ENCODE measurements around the gene PTH1R. TPM values are rescaled to one million over a fixed set of nuclear protein-coding genes. Genes with fewer than 3 reads are reported as not detected.
A peak's percentile ranks its signal among the peaks of the same experiment; 100 is the strongest.

PTH1R gene
- polyA plus RNA-seq, 3 donors from 2014 or later = not detected

DNA sequence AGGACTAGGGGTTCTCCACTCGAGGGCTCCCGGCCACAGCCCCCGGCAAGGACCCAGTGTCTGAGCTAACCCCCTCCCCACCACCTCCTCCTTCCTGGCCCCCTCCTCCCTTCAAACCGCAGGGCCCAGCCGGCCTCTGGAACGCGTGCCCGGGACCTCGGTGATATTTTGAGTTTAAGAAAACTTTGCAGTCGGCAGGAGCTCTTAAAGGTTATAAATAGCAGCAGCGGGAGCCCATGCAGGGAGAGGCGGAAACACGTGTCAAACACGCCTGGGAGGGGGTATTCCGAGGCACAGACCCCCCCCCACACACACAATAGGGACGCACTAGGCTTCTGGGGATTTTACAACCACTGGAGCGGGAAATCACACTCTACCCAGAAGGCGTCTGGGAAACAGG, 3.1 kb upstream of the PTH1R start:
- H3K4me3 Mint-ChIP-seq = no peak overlapping the region

DNA sequence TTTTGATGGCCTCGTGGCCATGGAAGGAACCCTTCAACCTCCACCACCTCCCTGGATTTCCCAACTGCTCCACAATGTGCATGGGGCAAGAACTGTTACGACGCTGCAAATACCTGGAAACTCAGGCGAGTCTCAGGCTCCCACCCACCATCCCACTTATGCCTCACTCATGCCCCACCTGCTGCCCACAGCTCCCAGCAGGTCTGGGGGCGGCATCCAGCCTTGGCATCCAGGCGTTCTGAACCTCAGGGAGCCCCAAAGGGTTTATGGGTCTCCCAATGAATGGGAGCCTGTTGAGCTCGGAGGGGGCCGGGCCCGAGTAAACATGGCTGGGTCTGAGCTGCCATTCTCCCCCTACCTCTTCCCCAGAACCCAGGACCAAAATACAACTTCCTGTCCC, 2.0 kb upstream of the PTH1R start:
- H3K27ac Mint-ChIP-seq = no peak overlapping the region
- H3K9me3 Mint-ChIP-seq = no peaks in the 10 kb centered on the region
- H3K27me3 Mint-ChIP-seq (ENCODE audit: low read depth in 3 of 3) = peaks cover 2 to 14% (median 10%) of the 10 kb centered on the region in 3 donors
- peaks cover 24 to 25% of the 10 kb centered on the region in 2 donors for H3K4me1 Mint-ChIP-seq
- DNase-seq = no peak
- peaks cover 0 to 3% (median 3%) of the 10 kb centered on the region in 3 donors for H3K36me3 Mint-ChIP-seq
- no peak overlapping the region for H3K4me3 Mint-ChIP-seq

More for the DNA sequence above, 3.1 kb upstream of the PTH1R start:
- H3K4me1 Mint-ChIP-seq = peaks cover 14 to 15% of the 10 kb centered on the region in 2 donors
- peaks cover 2 to 6% (median 2%) of the 10 kb centered on the region in 3 donors for H3K27me3 Mint-ChIP-seq (ENCODE audit: low read depth in 3 of 3)
- no peaks in the 10 kb centered on the region for H3K36me3 Mint-ChIP-seq
- DNase-seq = no peak
- H3K27ac Mint-ChIP-seq = peak overlapping the region in 1 of 6 donors; percentile 64
- no peaks in the 10 kb centered on the region for H3K9me3 Mint-ChIP-seq

DNA sequence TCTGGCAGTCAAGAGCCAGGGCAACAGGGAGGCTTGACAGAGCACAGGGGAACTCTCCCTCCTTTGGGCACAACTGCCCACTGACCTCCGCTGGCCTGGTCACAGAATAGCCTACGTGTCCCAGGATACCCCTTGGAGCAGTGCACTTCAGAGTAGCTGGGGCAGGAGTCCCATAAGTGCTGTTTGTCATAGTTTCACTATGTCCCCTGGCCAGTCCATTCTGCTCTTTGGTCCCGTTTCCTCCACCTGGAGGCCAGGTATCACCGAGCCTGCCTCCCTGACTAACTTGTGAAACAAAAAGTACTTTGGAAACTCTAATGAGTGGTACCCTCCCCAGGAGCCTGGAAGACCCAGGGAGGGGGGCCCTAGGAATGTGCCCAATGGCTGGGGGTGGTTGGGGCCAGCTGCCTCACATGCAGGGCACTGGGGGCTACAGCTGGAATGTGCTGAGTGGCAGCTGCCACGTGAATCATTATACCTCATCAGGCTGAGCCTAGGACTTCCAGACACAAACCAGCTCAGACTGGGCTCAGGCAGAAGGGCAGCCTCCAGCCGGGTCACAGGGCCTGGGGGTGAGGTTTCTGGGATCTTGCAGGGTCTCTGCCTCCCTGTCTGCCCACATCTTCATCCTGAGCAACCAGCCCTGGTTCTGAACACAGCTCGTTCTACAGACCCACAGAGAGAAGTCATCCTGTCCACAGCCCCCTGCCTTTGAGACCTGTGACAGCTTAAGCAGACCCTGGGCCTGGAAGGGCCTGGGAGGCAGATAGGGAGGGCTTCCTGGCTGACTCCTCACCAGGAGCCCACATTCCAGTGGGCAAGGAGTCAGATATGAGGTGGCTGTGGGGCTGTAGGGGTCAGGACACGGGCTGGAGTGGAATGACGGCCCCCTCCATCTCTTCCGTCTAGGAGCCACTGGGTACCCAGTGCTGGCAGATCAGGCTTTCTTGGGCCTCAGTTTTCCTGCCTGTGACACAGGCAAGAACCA, 914 bp upstream of the PTH1R start:
- Mint-ChIP-seq H3K9me3 (no peaks in the 10 kb centered on the region), H3K4me3 (no peak overlapping the region), H3K36me3 (peaks cover 0 to 3% (median 3%) of the 10 kb centered on the region in 3 donors), H3K27me3 (ENCODE audit: low read depth in 3 of 3) (peaks cover 2 to 16% (median 13%) of the 10 kb centered on the region in 3 donors), H3K4me1 (peaks cover 27 to 28% of the 10 kb centered on the region in 2 donors), H3K27ac (no peak overlapping the region)
- DNase-seq = no peak

DNA sequence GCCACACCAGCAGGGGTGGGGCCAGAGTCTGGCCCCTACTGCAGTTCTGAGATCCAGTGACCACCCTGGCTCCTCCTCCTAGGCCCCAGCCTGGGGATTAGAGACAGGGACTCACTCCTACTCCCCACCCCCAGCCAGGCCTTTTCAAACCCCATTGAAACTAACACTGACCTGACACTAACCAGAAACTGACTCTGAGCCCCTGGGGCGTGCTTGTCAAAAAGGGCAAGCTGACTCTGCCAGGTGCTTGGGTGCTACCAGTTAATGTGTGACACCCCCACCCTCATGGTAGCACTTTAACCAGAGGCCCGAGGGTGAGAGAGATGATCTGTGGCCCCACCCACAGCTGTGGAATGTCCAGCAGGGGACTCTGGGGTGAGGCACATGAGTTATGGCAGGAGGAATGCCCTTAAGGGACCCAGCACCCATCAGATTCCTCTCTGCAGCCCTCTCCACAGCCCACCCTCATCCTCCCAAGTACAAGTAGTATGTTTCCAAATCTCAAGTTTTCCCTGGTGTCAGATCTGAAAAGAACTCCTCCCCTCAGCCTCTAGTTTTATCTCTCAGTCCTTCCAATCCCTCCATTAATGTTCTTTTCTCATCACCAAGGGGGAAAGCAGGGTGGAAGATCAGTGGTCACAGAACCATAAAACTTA, 1.4 kb downstream of the PTH1R start:
- H3K27ac Mint-ChIP-seq = no peak overlapping the region
- no peaks in the 10 kb centered on the region for H3K9me3 Mint-ChIP-seq
- peaks cover 27 to 33% of the 10 kb centered on the region in 2 donors for H3K4me1 Mint-ChIP-seq
- peaks cover 0 to 3% (median 3%) of the 10 kb centered on the region in 3 donors for H3K36me3 Mint-ChIP-seq
- DNase-seq = peak; percentile 35 to 38 (median 38)
- H3K27me3 Mint-ChIP-seq (ENCODE audit: low read depth in 3 of 3) = peaks cover 4 to 17% (median 10%) of the 10 kb centered on the region in 3 donors
- H3K4me3 Mint-ChIP-seq = peak overlapping the region in 4 of 5 donors; percentile 21 to 61 (median 42)

DNA sequence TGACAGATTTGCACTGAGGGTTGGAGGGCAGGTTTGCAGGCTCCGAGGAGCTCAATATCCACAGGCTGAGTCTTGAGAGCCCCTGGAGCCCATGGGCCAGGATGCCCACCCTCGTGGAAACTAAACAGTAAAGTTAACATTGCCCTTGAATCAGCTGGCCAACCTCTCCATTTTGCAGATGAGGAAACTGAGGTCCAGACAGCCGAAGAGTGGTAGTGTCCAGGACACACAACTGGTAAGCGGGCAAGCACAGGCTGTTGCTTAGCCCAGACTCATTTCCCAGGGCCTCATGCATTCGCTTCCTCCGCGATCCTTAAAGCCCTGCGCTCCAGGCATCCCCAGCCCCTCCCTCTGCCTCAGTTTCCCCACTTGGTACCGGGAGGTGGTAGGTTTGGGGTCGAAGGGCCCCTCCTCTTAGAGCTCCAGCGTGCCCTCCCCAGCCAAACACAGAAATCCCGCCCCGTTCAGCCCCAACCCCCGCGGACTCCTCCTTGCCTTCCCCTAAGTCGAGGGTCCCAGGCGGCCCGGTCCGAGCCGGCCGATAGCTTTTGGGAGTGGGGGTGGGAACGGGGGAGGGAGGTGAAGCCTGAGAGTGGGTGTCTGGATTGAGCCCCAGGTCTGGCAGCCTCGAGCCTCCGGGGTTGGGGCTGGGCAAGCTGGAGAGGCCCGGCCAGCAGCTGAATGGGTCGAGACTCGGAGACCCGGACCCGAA, 3.5 kb downstream of the PTH1R start:
- DNase-seq = no peak
- H3K4me3 Mint-ChIP-seq = peak overlapping the region; percentile 26 to 81 (median 57)
- peaks cover 0 to 3% (median 3%) of the 10 kb centered on the region in 3 donors for H3K36me3 Mint-ChIP-seq
- peaks cover 27 to 33% of the 10 kb centered on the region in 2 donors for H3K4me1 Mint-ChIP-seq
- no peaks in the 10 kb centered on the region for H3K9me3 Mint-ChIP-seq
- peaks cover 8 to 18% (median 12%) of the 10 kb centered on the region in 3 donors for H3K27me3 Mint-ChIP-seq (ENCODE audit: low read depth in 3 of 3)
- H3K27ac Mint-ChIP-seq = no peak overlapping the region

DNA sequence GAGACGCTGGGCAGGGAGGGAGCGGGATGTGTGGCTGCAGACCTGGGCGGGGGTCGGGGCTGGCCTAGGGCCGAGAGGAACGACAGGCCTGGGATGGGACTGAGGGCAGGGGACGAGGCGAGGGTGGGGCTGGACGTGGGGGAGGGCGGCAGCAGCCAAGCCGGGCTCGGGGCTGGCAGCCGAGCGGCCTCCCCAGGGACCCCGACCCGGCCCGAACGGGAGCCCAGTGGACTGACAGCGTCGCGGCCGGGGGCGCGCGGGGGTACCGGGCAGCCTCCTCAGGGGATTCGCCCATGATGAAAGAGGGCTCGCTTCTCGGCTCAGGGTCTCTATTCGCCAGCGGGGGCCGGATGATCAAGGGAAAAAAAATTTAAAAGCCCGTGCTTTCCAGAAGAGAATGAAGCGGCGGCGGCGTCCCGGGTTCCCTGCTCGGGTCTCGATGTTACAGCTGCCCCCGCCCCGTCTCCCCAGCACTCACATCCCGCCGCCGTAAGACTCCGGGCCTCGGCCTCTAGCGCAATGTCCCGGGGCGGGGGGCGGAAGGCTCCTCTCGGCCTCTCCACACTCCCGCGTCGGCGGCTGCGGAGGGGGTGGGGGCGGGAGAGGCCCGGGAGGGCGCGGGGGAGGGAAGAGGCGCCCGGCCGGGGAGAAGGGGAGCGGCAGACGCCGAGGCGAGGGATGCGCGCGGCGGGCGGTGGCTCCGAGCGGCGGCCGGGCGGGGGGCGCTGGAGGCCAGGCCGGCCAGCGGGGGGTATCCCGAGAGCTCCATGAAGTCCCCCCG, 4.3 kb downstream of the PTH1R start:
- no peak for DNase-seq
- no peak overlapping the region for H3K27ac Mint-ChIP-seq
- H3K9me3 Mint-ChIP-seq = no peaks in the 10 kb centered on the region
- peak overlapping the region; percentile 63 to 80 (median 71) for H3K4me3 Mint-ChIP-seq
- peaks cover 27 to 33% of the 10 kb centered on the region in 2 donors for H3K4me1 Mint-ChIP-seq
- H3K27me3 Mint-ChIP-seq (ENCODE audit: low read depth in 3 of 3) = peaks cover 8 to 18% (median 12%) of the 10 kb centered on the region in 3 donors
- peaks cover 0 to 3% (median 3%) of the 10 kb centered on the region in 3 donors for H3K36me3 Mint-ChIP-seq

DNA sequence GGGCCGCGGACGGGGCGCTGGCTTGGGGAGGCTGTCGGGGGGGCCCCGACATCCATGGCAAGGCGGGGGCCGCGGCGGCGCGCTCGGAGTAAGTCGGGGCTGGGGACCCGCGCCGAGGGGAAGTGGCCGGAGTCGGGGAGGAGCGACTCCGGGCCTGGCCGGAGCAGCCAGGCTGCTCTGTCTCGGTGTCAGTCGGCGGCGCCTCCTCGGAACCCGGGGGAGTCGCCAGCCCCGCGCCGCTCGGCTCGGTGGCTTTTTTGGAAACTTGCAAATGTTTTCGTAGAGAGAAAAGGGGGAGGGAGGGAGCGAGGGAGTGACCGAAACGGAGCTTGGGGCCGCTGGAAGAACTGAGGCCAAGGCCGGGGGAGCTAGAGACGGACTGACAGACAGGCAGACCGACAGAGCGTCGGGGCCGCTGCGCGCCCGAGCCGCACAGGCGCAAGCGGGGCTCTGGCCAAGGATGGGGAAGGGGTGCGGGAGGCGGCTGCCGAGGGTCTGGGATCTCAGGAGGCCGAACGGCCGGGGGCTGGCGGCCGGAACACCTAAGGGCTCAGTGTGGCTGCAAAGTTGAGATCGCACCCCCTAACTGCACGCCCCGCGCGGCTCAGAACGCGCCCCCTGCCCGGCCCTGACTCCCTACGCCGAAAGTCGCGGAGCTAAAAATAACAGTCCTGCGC, 5.0 kb downstream of the PTH1R start:
- H3K9me3 Mint-ChIP-seq = no peaks in the 10 kb centered on the region
- H3K36me3 Mint-ChIP-seq = peaks cover 0 to 3% (median 3%) of the 10 kb centered on the region in 3 donors
- H3K4me1 Mint-ChIP-seq = peaks cover 27 to 33% of the 10 kb centered on the region in 2 donors
- peaks cover 10 to 18% (median 12%) of the 10 kb centered on the region in 3 donors for H3K27me3 Mint-ChIP-seq (ENCODE audit: low read depth in 3 of 3)
- no peak overlapping the region for H3K27ac Mint-ChIP-seq
- H3K4me3 Mint-ChIP-seq = peak overlapping the region; percentile 74 to 83 (median 79)
- DNase-seq = no peak

DNA sequence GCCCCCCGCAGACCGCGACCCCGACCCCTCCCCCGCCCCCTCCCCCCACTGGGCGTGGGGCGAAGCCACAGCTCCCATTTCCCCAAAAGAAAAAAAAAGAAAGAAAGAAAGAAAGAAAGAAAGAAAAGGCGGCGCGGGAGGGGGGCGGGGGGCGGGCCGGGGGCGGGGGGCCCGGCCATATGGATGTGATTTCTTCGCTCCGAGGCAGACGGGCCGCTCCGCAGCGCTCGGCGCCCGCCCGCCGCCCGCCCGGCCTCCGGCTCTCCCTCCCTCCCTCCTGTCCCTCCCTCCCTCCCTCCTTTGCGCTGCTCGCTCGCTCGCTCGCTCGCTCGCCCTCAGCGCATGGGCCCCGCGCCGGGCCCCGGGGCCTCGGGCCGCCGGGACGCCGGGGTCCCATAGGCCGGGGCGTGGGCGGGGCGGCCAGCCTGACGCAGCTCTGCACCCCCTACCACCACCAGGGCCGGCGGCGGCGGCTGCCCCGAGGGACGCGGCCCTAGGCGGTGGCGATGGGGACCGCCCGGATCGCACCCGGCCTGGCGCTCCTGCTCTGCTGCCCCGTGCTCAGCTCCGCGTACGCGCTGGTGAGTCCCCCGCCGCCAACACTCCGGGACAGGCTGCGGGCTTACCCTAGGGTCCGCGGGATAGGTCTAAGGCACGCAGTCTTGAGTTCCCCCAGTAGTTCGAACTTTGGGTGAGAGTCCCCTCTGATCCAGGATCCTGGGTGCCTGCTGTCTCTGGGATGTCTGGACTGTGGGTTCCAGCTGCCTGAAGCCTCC, 5.7 kb downstream of the PTH1R start:
- Mint-ChIP-seq H3K4me3 (peak overlapping the region; percentile 74 to 83 (median 79)), H3K4me1 (peaks cover 24 to 32% of the 10 kb centered on the region in 2 donors), H3K9me3 (no peaks in the 10 kb centered on the region), H3K27ac (no peak overlapping the region), H3K36me3 (peaks cover 0 to 3% (median 3%) of the 10 kb centered on the region in 3 donors), H3K27me3 (ENCODE audit: low read depth in 3 of 3) (peaks cover 12 to 18% (median 13%) of the 10 kb centered on the region in 3 donors)
- no peak for DNase-seq

DNA sequence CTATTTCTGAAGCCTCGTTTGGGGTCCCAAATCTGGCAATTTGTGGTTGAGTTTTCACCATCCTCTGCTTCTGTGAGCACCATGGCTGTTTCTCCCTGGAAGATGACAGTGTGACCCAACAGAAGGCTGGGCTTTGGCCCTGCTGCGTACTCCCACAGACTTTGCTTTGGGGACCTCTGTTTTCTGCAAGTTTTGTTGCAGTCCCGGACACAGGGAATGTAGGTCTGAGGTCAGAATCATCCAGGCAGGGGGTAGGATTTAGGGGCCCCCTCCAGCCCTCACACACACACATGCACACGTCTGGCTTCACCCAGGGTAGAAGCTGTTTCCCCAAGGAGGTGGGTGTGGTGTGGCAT, 6.3 kb downstream of the PTH1R start:
- peaks cover 19 to 26% of the 10 kb centered on the region in 2 donors for H3K4me1 Mint-ChIP-seq
- no peak for DNase-seq
- H3K27ac Mint-ChIP-seq = no peak overlapping the region
- no peaks in the 10 kb centered on the region for H3K9me3 Mint-ChIP-seq
- peaks cover 0 to 3% (median 3%) of the 10 kb centered on the region in 3 donors for H3K36me3 Mint-ChIP-seq
- H3K4me3 Mint-ChIP-seq = peak overlapping the region; percentile 9 to 72 (median 42)
- peaks cover 12 to 18% (median 14%) of the 10 kb centered on the region in 3 donors for H3K27me3 Mint-ChIP-seq (ENCODE audit: low read depth in 3 of 3)

DNA sequence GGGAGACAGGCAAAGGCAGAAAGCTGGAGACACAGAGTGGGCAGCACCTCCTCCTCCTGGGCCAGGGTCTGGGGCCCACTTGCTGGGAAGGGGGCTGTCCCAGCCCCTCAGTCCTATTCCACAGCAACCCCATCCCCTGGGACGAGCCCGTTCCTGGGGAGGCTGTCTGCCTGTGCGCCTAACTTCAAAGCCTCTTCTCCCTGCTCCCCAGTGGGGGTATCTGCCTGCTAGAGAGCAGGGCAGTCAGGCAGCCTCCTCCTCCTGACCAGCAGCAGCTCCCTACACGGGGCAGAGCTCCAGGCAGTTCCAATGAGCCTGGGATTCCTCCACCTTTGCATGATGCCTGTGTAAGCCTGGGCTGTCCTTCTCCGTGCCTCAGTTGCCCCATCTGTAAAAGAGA, 6.9 kb downstream of the PTH1R start:
- DNase-seq = no peak
- Mint-ChIP-seq H3K4me3 (peak overlapping the region in 1 of 5 donors; percentile 18), H3K27me3 (ENCODE audit: low read depth in 3 of 3) (peaks cover 11 to 18% (median 14%) of the 10 kb centered on the region in 3 donors), H3K27ac (no peak overlapping the region), H3K9me3 (no peaks in the 10 kb centered on the region), H3K4me1 (peaks cover 13 to 20% of the 10 kb centered on the region in 2 donors), H3K36me3 (peaks cover 0 to 3% (median 3%) of the 10 kb centered on the region in 3 donors)

DNA sequence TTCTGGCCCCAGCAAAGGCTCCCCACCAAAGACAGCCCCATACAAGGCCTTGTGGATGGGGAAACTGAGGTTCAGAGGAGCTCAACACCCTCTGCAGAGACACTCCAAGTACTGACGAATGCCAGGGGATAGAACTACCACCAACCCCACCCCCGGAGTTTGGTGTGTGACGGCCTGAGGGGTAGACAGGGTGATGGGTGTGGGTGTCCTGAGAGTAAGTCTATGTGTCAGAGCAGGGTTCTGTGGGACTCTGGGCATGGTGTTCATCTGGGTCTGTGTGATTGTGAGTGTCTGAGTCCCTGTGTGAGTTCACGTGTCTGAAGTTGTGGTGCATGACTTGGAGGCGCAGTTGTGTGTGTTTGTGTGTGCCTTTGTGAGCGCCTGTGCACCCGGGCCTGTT, 7.4 kb downstream of the PTH1R start:
- Mint-ChIP-seq H3K27me3 (ENCODE audit: low read depth in 3 of 3) (peaks cover 8 to 15% (median 14%) of the 10 kb centered on the region in 3 donors), H3K36me3 (peaks cover 0 to 3% (median 3%) of the 10 kb centered on the region in 3 donors), H3K4me1 (peaks cover 9 to 15% of the 10 kb centered on the region in 2 donors), H3K4me3 (peak overlapping the region in 2 of 5 donors; percentile 18 to 48), H3K9me3 (no peaks in the 10 kb centered on the region), H3K27ac (no peak overlapping the region)
- DNase-seq = no peak

DNA sequence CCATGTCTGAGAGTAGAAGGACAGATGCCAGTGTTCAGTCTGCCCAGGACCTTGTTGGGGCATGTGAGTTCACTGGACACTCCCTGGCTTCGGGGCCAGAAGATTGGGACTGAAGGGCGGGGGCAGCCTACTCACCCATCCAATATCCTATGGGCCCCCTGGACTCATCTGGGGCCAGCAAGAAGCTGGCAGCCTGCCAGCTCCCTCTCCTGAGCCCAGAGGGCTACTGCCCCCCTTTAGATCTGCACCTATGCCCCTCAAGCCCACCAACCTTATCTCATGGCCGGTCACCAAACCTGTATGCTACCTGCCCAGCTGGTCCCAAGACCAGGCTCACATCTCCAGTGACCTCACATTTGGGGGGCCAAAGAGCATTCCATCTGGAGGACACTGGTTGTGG, 8.1 kb downstream of the PTH1R start:
- H3K9me3 Mint-ChIP-seq = no peaks in the 10 kb centered on the region
- no peak overlapping the region for H3K27ac Mint-ChIP-seq
- no peaks in the 10 kb centered on the region for H3K36me3 Mint-ChIP-seq
- peaks cover 3 to 8% of the 10 kb centered on the region in 2 donors for H3K4me1 Mint-ChIP-seq
- DNase-seq = no peak
- no peak overlapping the region for H3K4me3 Mint-ChIP-seq
- H3K27me3 Mint-ChIP-seq (ENCODE audit: low read depth in 3 of 3) = peaks cover 3 to 14% (median 11%) of the 10 kb centered on the region in 3 donors
